Body of pancreas (tissue), 4 donors: ENCODE data around the gene PSD4. TPM values are rescaled to one million over a fixed set of nuclear protein-coding genes. Genes with fewer than 3 reads are reported as not detected.
A peak's percentile ranks its signal among the peaks of the same experiment; 100 is the strongest.

ENCODE experiments used
- ATAC-seq: fragments of 150-250 bp; one replicate; pipeline ENCODE4 v1.9.1; 2016
- DNase-seq, 4 donors: peaks; one replicate each; pipeline ENCODE4 v3.0.0-alpha.2; 2019
- H3K27ac ChIP-seq, 4 donors: fragments of 200-600 bp; sonication (generic); 1 replicate in 3 of 4; 2 replicates in 1 of 4; pipeline versions ENCODE4 v1.5.1 to v1.6.1; 2016 to 2019; ENCODE audit warnings: mild to moderate bottlenecking in 1 of 4, mixed read lengths in 1 of 4, moderate library complexity in 1 of 4
- H3K27me3 ChIP-seq, 2 donors: fragments of 200-600 bp; sonication (generic); one replicate each; pipeline ENCODE4 v1.6.0; 2016; ENCODE audit warnings: mild to moderate bottlenecking in 1 of 2
- H3K36me3 ChIP-seq, 2 donors: fragments of 200-600 bp; sonication (generic); replicated peaks in 1 of 2; 2 replicates each; pipeline ENCODE4 v1.5.1; 2016; ENCODE audit warnings: low read depth in 2 of 2; ENCODE audit not compliant: insufficient read depth in 1 of 2
- H3K4me1 ChIP-seq: fragments of 200-600 bp; sonication (generic); one replicate; pipeline ENCODE4 v1.6.0; 2016
- H3K4me3 ChIP-seq, 2 donors: fragments of 200-600 bp; sonication (generic); 1 replicate in 1 of 2; 2 replicates in 1 of 2; pipeline ENCODE4 v1.5.1; 2016 to 2019
- H3K9me3 ChIP-seq, 3 donors: fragments of 200-600 bp; sonication (generic); 1 replicate in 2 of 3; 2 replicates in 1 of 3; pipeline ENCODE4 v1.5.1; 2016
- POLR2A ChIP-seq, 3 donors: fragments of 450-650 bp; IDR thresholded peaks; one replicate each; pipeline ENCODE4 v1.6.1; 2016; ENCODE audit warnings: antibody characterized with exemption in 3 of 3, mild to moderate bottlenecking in 2 of 3
- WGBS, 2 donors: methylation state at CpG; one replicate each; pipeline ENCODE4 v1.1.5; 2017; 5-methylcytosine and 5-hydroxymethylcytosine counted together
- intact Hi-C: fragments of 100-400 bp; cut with DNase I; formaldehyde crosslinking; loops from one replicate; pipeline ENCODE4 v1.15.1; 2023
- total RNA-seq, 2 donors: library from RNA; depleted of rRNA; stranded (reverse); fragments of >200 nt; gene quantifications; one replicate each; pipeline ENCODE4 v1.1.0, GENCODE V29; 2016
- TF ChIP-seq, protein P1 (sequence below), 7 experiments: fragments of 450-650 bp in 4 of 7; fragments of 200-600 bp in 3 of 7; sonication (generic) in 3 of 7; IDR thresholded peaks; one replicate each; pipeline ENCODE4 v1.5.1; 2016 to 2019; ENCODE audit warnings: antibody characterized with exemption in 7 of 7

Gene PSD4
- total RNA-seq, 2 donors from 2014 or later: 40.5 to 83.4 TPM

- intact Hi-C loops: no loop called here
- Histone ChIP-seq H3K4me3 (no peak overlapping the region), H3K27ac (no peak overlapping the region), H3K27me3 (no peaks in the 10 kb centered on the region), H3K9me3 (no peaks in the 10 kb centered on the region), H3K4me1 (peaks cover 12% of the 10 kb centered on the region), H3K36me3 (no peaks in the 10 kb centered on the region)
- ATAC-seq: no peak
- 90 to 92% methylated on average over 15 to 16 of the region's 16 CpGs for WGBS, 2 donors
- TF ChIP-seq, protein P1, sequence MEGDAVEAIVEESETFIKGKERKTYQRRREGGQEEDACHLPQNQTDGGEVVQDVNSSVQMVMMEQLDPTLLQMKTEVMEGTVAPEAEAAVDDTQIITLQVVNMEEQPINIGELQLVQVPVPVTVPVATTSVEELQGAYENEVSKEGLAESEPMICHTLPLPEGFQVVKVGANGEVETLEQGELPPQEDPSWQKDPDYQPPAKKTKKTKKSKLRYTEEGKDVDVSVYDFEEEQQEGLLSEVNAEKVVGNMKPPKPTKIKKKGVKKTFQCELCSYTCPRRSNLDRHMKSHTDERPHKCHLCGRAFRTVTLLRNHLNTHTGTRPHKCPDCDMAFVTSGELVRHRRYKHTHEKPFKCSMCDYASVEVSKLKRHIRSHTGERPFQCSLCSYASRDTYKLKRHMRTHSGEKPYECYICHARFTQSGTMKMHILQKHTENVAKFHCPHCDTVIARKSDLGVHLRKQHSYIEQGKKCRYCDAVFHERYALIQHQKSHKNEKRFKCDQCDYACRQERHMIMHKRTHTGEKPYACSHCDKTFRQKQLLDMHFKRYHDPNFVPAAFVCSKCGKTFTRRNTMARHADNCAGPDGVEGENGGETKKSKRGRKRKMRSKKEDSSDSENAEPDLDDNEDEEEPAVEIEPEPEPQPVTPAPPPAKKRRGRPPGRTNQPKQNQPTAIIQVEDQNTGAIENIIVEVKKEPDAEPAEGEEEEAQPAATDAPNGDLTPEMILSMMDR (IDR thresholded peaks at IDR 0.05): no peak
- TF ChIP-seq POLR2A (IDR thresholded peaks at IDR 0.05): no peak
- peak in 1 of 4 donors; percentile 1 for DNase-seq
Observed at GRCh38 chr2:113172721-113173541, 840 bp upstream of the PSD4 start.

DNA sequence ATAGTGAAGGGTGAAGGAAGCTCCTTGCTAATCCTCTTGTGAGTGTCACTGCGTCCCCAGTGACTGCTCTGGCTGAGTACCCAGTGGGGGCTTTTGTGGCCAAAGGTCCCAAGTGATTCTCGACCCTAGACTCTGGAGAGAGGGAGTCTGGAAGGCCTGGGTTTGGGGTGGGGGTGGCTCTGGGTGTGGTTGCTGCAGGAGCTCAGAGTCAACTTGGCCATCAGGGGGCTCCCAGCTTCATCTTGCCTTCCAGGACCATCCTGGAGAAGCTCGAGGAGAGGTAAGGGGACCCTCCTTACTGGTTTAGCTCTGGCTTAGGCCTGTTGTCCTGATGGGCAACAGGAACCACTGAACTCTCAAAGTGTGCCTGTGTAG lies 592 bp downstream of the PSD4 start:
- Histone ChIP-seq H3K9me3 (no peaks in the 10 kb centered on the region), H3K27me3 (no peaks in the 10 kb centered on the region), H3K4me1 (no peaks in the 10 kb centered on the region), H3K27ac (peak overlapping the region in 1 of 4 donors; percentile 22), H3K4me3 (no peak overlapping the region), H3K36me3 (no peaks in the 10 kb centered on the region)
- DNase-seq (no peak), ATAC-seq (no peak)
- 58 to 86% methylated on average over 3 of the region's 3 CpGs for WGBS, 2 donors
- intact Hi-C loops: no loop called here
- TF ChIP-seq POLR2A (IDR thresholded peaks at IDR 0.05): no peak
- TF ChIP-seq, protein P1 (IDR thresholded peaks at IDR 0.05): no peak

DNA sequence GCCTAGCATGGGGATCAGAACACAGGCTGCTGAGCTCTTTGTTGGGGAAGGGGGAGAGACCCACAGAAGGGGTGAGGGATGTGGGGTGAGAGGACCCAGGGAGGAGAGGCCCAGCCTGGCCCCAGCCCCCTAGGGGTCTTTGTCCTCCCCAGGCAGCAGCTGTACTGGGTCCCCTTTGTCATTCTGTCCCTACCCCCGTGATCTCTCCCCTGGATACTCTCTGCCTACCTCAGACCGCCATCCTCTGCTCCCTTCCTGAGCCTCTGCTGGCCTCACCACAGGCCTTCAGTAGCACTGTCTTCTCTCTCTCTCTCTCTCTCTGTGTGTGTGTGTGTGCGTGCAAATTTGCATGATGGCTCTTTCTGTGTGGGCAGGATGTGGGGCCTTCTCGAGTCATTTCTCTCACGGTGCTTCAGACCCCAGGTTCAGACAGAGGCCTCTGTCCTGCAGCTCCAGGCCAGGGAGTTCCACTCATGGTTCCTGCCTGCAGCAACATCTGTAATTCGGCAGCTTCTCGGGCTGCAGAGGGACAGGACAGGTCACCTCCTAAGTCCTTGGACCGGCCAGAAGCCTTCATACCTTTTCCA lies 1.4 kb downstream of the PSD4 start:
- WGBS, 2 donors: 63 to 92% methylated on average over 8 of the region's 8 CpGs
- H3K36me3 ChIP-seq: no peaks in the 10 kb centered on the region
- no peak for TF ChIP-seq POLR2A (IDR thresholded peaks at IDR 0.05)
- TF ChIP-seq, protein P1 (IDR thresholded peaks at IDR 0.05): no peak
- DNase-seq (peak in 1 of 4 donors; percentile 24), ATAC-seq (no peak)
- H3K4me3 ChIP-seq: no peak overlapping the region
- no peaks in the 10 kb centered on the region for H3K9me3 ChIP-seq
- intact Hi-C loops: no loop called here
- no peak overlapping the region for H3K27ac ChIP-seq
- peaks cover 6% of the 10 kb centered on the region for H3K4me1 ChIP-seq
- H3K27me3 ChIP-seq: no peaks in the 10 kb centered on the region

- WGBS, 2 donors: 57 to 62% methylated on average over 10 to 11 of the region's 11 CpGs
- DNase-seq: no peak
Observed at GRCh38 chr2:113175736-113176695, 2.2 kb downstream of the PSD4 start.

More at GRCh38 chr2:113175736-113176695, 2.2 kb downstream of the PSD4 start:
- TF ChIP-seq POLR2A (IDR thresholded peaks at IDR 0.05): no peak
- TF ChIP-seq, protein P1 (IDR thresholded peaks at IDR 0.05): no peak
- intact Hi-C loops: no loop called here
- H3K27ac ChIP-seq: no peak overlapping the region
- no peaks in the 10 kb centered on the region for H3K36me3 ChIP-seq
- no peak for ATAC-seq
- H3K4me3 ChIP-seq: no peak overlapping the region
- peaks cover 15% of the 10 kb centered on the region for H3K4me1 ChIP-seq
- H3K9me3 ChIP-seq: no peaks in the 10 kb centered on the region
- no peaks in the 10 kb centered on the region for H3K27me3 ChIP-seq
